HG02852 (cell line): ENCODE measurements around the gene SOCS7.

Source experiments
- ATAC-seq: cut with Tn5 transposase; IDR thresholded peaks from one replicate; pipeline ENCODE4 v1.9.1; 2021; ENCODE audit warnings: mild to moderate bottlenecking, moderate library complexity; ENCODE audit not compliant: unreplicated experiment

The SOCS7 gene

GRCh38 chr17:38334480-38335364 is 16.9 kb upstream of the SOCS7 start:
- no peak for ATAC-seq

- no peak for ATAC-seq
Measured at GRCh38 chr17:38336838-38337237, 14.8 kb upstream of the SOCS7 start.

DNA sequence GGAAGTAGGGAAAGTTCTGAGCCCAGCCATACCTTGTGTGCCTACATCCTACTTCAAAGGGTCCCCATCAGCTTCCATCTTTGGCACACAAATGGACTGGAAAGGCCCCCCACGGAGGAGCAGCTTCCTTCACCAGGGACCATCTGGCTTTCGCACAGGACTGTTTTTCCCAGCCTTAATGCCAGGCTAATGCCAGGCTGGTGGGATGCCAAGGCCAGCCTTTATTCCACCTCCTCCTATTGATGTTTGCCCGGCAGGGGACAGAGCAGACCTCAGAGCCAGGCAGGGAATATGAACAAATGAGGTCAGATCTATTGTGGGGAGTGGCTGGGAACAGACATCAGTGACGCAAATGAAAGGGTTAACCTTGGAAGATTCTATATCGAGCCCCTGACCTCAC is 13.6 kb upstream of the SOCS7 start:
- no peak for ATAC-seq

DNA sequence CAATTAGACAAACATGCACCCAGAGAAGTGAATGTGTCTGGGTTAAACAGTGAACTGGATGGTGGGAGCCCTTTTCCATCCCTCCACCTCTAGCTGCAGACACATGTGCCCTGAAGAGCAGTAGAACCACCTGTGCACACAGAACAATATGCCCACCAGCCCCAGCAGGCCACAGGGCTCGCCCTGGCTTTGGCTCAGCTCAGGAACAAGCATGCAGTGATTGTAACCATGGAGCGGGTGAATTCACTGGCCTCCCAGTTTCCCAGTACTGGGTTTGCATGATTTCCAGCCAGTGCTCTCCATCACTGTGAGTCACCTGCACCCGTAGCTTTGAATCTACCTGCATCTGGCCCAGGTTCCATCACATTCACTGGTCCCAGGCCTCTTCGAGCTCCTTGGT is 13.1 kb upstream of the SOCS7 start:
- ATAC-seq = no peak

- ATAC-seq = no peak
Measured at GRCh38 chr17:38339891-38340290, 11.8 kb upstream of the SOCS7 start.

- ATAC-seq = no peak
Measured at GRCh38 chr17:38341035-38341721, 10.5 kb upstream of the SOCS7 start.

DNA sequence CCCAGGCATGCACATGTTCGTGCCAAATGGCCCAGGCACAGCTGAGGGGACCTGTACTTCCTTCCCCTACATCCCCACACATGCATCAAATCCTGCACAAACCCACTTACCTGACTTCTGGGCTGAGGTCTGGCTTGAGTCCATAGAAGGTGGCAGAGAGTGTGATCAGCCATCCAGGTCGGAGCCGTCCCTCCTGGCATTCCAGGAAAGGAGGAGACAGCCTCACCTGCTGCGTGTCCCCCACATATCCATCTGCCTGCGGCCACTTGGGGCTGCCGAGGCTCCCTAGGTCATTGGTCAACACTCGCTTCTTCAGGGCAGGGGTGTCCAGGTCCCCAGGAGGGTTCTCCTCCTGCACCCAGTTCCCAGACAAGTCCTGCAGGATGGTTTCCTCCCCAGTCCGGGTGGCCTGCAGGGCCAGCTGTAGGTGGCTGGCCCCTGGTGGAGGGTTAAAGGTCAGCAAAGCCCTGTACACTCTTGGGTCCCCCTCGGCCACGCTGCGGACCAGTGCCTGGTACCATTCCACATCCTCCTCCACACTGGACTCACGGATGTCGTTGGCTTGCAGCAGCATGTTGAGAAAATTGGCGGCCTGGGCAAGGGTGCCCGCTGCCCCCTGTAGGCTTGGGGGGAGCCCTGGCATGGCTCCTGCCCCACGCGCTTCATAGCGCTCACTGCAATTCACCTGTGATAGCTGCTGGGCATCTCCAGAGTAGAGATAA is 8.6 kb upstream of the SOCS7 start:
- no peak for ATAC-seq

DNA sequence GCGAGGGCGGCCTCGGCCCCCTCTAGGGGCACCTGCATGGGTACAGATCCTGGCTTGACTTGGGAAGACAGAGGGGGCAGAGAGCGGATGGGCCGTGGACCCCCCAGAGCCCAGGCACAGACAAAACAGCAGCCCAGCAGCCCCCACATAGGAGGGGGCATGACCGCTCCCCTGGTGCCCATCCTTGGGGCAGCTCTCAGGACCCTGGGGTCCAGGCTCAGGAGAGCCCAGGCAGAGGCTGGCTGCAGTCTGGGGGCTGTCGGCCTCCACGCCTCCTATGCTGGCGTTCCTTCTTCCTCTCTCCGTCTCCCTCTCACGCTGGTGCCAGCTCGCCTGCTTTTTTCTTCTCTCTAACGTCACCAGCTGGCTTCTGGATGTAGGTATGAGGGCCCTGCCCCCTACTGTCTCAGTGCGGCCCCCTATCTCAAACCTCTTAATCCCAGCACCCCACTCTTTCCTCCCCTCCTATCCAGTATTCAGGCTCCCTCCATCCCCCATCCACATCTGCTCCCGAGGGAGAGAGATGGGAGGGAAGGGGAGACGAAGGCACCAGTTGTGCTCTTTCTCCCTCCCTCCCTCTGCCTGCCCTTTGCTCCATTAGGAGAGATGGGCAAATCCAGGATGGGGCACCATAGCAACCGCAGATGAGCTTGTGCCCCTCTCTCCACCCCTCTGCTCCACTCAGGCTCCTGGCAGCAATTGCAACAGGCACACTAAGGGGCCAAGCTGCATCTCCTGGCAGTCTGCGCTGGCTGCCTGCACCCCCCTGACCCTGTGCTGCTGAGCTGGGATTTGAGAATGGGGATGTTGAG is 7.8 kb upstream of the SOCS7 start, which contains the start of gene GPR179:
Gene GPR179 (minus strand): TSS at position 349 of the 812 bp plus-strand sequence. CDS start 167 bp downstream, at position 182.
- ATAC-seq = no peak

DNA sequence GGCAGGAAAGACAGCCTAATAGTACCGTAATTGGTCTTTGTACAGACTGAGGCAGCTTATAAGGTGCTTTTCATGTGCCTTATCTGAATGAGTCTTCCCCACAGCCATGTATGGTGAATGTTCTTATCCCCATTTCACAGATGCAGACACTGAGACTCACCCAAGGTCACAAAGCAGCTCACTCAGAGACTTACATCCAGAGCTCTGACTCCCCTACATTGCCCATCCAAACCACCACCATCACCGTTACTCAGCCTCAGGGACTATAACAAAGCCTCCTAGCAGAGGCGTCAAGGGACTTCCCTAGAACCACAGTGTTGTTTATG is 7.3 kb upstream of the SOCS7 start:
- no peak for ATAC-seq

DNA sequence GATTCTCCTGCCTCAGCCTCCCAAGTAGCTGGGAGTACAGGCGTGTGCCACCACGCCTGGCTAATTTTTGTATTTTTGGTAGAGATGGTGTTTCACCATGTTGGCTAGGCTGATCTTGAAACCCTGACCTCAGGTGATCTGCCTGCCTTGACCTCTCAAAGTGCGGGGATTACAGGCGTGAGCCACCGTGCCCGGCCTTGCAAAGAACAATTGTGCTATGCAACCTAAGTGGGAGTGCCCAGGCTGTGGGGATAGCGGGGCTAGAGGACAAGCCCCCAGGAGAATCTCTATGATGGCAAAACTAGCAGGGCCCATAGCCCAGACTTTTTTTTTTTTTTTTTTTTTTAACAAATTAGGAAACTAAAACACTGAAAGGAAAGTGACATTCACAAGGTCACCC is 5.9 kb upstream of the SOCS7 start:
- ATAC-seq = no peak

- ATAC-seq = no peak
Measured at GRCh38 chr17:38349097-38349730, 2.4 kb upstream of the SOCS7 start.

DNA sequence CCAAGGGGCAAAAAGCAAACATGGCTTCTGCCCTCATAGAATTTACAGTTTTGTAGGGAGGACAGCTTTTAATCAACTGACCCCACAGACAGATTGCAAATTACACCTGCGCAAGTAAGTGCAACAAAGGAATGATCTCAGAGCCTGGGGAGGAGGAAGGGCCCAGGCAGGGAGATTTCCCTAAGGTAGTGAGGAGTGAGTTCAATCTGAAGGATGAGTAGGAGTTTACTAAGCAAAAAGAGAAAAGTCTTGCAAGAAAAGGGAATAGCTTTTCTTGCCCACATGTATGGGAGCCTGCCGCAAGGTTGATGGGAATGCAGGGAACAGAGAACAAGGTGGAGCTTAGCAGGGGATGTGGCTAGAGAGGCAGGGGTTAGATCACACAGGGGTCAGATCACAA is 1.6 kb upstream of the SOCS7 start:
- no peak for ATAC-seq

DNA sequence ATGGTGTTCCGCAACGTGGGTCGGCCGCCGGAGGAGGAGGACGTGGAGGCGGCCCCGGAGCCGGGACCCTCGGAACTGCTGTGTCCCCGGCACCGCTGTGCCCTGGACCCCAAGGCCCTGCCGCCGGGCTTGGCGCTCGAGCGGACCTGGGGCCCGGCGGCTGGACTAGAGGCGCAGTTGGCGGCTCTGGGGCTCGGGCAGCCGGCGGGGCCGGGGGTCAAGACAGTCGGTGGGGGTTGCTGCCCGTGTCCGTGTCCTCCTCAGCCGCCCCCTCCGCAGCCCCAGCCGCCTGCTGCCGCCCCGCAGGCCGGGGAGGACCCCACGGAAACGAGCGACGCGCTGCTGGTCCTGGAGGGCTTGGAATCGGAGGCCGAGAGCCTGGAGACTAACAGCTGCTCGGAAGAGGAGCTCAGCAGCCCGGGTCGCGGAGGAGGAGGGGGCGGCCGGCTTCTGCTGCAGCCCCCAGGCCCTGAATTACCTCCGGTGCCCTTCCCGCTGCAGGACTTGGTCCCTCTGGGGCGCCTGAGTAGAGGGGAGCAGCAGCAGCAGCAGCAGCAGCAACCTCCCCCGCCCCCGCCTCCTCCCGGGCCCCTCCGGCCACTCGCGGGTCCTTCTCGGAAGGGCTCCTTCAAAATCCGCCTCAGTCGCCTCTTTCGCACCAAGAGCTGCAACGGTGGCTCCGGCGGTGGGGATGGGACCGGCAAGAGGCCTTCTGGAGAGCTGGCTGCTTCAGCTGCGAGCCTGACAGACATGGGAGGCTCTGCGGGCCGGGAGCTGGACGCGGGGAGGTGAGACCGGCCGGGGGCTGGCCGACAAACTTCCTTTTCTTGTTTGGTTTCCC is 821 bp downstream of the SOCS7 start:
- ATAC-seq = peak; percentile 25

GRCh38 chr17:38353086-38353604 is 1.5 kb downstream of the SOCS7 start:
- no peak for ATAC-seq

DNA sequence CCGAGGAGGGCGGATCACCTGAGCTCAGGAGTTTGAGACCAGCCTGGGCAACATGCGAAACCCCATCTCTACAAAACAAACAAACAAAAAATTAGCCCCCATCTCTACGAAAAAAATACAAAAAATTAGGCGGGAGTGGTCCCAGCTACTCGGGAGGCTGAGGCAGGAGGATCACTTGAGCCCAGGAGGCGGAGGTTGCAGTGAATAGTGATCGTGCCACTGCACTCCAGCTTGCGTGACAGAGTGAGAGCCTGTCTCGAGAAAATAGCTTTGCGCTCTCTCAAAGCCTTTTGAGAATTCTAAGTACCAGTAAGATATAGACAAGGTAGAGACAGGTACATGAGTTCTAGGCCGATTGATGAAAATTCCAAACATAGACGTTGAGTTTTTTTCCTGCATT is 2.0 kb downstream of the SOCS7 start:
- no peak for ATAC-seq

DNA sequence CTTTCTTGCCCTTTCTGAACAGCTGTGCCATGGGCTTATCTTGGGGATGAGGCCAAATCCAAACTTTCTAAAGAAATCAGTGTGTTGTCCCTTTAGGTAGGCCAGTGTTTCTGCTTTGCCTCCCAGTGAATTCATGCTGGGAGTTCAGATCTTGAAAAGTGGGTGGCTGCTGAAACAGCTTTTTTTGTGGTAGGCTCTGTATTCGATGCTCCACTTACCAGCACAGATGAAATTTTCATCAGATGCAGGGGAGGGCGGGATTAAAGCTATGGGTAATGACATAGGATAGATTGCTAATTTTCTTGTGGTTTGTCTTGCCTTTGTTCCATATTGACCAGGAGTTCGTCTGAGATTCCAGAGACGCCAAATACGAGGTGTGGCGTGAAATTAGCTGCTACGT is 2.8 kb downstream of the SOCS7 start:
- no peak for ATAC-seq

GRCh38 chr17:38355251-38355650 is 3.6 kb downstream of the SOCS7 start:
- ATAC-seq = no peak

DNA sequence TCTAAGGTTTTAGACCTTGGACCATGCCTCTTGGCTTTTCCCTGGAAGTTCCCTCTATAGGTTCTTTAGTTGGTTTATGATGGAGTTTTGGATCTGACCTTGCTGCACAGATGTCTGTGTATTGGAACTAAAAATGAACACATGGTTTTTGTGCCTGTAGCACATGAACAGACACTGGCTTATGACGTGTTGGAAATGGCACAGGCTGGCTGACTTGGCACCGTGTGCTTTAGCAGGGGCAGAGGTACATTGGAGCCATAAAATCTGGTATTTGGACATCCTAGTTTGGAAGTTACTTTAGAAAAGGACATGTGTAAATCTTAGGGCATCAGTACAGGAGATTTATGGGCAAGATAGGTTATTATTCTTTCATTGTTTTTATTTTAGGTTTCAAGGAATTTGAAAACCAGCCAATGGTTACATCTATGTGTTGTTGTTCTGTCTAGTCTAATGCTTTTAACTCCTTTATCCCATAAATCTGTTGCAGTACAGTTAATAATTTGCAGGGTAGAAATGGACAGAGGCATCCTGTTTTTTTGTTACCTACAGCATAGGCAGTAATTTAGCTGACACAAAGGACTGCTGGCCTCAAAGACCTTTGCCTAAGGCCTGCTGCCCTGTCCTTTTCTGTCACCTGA is 6.0 kb downstream of the SOCS7 start:
- ATAC-seq = no peak
